ENCODE data around the gene FOXK1.
"Not testable (repeated sequence)": the region's sequence is repeated elsewhere in the genome, so short reads cannot be mapped to it uniquely, and the experiment has no call there.

FOXK1 gene

DNA sequence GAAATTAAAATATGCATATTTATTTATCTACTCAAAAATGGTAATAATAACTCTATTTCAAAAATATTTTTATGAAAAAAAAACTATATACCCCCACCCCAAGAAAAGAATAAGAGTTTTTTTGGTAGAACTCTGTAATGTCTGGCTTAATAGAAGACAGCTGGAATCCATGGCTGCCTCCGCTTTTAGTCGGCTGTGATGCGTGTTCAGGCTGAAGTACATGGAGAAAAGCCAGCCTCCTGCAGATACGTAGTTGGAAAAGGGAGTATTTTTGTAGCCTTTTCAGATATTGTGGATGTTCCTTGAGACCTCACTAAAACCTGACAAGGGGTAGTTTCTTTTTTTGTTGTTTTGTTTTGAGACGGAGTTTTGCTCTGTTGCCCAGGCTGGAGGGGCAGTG lies 10.0 kb downstream of the FOXK1 start:
- TF ChIP-seq CTCF (IDR thresholded peaks at IDR 0.05) (no peak), ZFX (IDR thresholded peaks at IDR 0.05; ENCODE audit: borderline replicate concordance) (no peak)

DNA sequence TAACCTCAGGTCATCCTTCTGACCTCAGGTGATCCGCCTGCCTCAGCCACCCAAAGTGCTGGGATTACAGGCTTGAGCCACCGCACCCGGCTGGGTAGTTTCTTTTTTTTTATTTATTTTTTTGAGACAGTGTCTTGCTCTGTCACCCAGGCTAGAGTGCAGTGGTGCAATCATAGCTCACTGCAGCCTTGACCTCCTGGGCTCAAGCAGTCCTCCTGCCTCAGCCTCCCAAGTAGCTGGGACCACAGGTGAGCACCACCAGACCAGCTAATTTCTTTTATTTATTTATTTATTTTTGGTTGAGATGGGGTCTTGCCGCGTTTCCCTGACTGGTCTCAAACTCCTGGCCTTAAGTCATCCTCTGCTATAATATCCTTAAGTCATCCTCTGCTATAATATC lies 10.5 kb downstream of the FOXK1 start:
- H3K27ac ChIP-seq = not testable (repeated sequence)

More for the DNA sequence above, 10.0 kb downstream of the FOXK1 start:
- H3K27ac ChIP-seq = no peak overlapping the region

GRCh38 chr7:4693152-4693551 lies 11.1 kb downstream of the FOXK1 start:
- TF ChIP-seq CTCF (IDR thresholded peaks at IDR 0.05) (no peak), ZFX (IDR thresholded peaks at IDR 0.05; ENCODE audit: borderline replicate concordance) (no peak)
- no peak overlapping the region for H3K27ac ChIP-seq

DNA sequence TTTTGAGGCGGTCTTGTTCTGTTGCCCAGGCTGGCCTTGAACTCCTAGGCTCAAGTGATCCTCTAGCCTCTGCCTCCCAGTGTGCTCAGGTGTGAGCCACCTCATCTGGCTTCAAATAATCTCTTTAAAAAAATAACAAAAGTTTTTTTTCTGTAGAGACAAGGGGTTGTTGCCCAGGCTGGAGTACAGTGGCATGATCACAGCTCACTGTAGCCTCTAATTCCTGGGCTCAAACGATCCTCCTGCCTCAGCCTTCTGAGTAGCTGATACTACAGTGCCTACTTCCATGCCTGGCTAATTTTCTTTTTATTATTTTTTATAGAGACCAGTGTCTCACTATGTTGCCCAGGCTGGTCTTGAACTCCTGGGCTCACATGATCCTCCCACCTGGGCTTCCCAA lies 11.7 kb downstream of the FOXK1 start:
- no peak overlapping the region for H3K27ac ChIP-seq
- TF ChIP-seq ZFX (IDR thresholded peaks at IDR 0.05; ENCODE audit: borderline replicate concordance) = no peak
- no peak for TF ChIP-seq CTCF (IDR thresholded peaks at IDR 0.05)

GRCh38 chr7:4694305-4694704 lies 12.2 kb downstream of the FOXK1 start:
- no peak overlapping the region for H3K27ac ChIP-seq
- TF ChIP-seq CTCF (IDR thresholded peaks at IDR 0.05) (no peak), ZFX (IDR thresholded peaks at IDR 0.05; ENCODE audit: borderline replicate concordance) (no peak)

GRCh38 chr7:4698707-4699275 lies 16.7 kb downstream of the FOXK1 start:
- TF ChIP-seq CTCF (IDR thresholded peaks at IDR 0.05) (no peak), ZFX (IDR thresholded peaks at IDR 0.05; ENCODE audit: borderline replicate concordance) (no peak)
- H3K27ac ChIP-seq = no peak overlapping the region

DNA sequence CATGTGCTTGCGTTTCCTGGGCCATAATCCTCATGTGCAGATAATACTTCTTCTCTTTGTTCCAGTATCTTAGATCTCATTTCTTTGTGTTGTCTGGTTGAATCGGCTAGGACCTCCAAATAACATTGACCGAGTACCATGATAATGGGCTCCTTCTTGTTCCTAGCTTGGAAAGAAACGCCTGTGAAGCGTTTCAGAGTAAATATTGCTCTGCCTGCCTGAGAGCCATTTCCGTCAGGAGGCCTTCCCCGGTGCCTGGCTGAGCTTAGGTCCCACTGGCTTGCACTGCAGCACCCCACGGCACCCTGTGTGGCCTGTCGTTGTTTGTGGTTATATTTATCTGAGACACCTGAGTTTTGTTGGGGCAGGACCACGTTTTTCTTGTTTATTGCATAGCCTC lies 17.7 kb downstream of the FOXK1 start:
- TF ChIP-seq ZFX (IDR thresholded peaks at IDR 0.05; ENCODE audit: borderline replicate concordance) (no peak), CTCF (IDR thresholded peaks at IDR 0.05) (no peak)
- H3K27ac ChIP-seq = no peak overlapping the region

DNA sequence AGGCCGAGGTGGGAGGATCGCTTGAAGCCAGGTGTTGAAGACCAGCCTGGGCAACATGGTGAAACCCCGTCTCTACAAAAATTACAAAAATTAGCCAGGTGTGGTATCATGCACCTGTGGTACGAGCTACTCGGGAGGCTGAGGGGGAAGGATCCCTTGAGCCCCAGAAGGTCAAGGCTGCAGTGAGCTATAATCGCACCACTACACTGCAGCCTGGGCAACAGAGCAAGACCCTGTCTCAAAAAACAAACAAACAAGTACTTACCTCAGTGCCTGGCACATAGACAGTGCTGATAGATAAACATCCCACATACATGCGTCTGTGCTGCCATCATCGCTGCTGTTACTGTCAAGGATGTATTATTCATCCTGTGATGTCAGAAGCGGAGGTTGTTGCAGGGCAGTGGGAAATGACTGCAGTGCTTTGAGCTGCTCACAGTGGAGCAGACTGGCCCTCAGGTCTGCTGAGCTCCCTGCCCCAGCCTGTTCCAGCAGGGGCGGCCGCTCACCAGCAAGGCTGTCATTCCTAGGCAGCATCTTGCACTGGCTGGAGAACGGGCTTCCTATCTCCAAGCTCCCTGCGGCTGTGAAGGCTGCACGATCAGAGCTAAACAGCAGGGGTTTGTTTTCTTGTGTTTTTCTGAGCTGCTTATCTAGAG lies 18.6 kb downstream of the FOXK1 start:
- H3K27ac ChIP-seq = no peak overlapping the region
- TF ChIP-seq ZFX (IDR thresholded peaks at IDR 0.05; ENCODE audit: borderline replicate concordance) = no peak

Data from 22Rv1 (cell line).